Stimulated activated naive B cell treated with anti-CD40 and anti-IgM and Interleukin-4, amounts not matched to agents 10 μg/mL and 1 μg/mL and 100 μg/mL, for 72 hours (primary cell): ENCODE data around the gene NCOA6.

ENCODE experiments used
- ATAC-seq, 2 donors: fragments of 150-1000 bp; cut with Tn5 transposase; replicated peaks; 2 replicates each; pipeline ENCODE4 v1.10.0; 2021; ENCODE audit warnings: moderate library complexity in 1 of 2
- DNase-seq: peaks from one replicate; pipeline ENCODE4 v3.0.0; 2021
- H3K27ac Mint-ChIP-seq: one replicate; pipeline ENCODE4 v1.8.0; 2022; ENCODE audit warnings: mild to moderate bottlenecking, mixed read lengths
- H3K27me3 Mint-ChIP-seq, 2 donors: one replicate each; pipeline ENCODE4 v1.8.0; 2022; ENCODE audit warnings: mixed read lengths in 2 of 2
- H3K36me3 Mint-ChIP-seq, 2 donors: one replicate each; pipeline ENCODE4 v1.8.0; 2022; ENCODE audit warnings: mixed read lengths in 2 of 2, mild to moderate bottlenecking in 1 of 2
- H3K4me1 Mint-ChIP-seq, 2 donors: one replicate each; pipeline ENCODE4 v1.8.0; 2022; ENCODE audit warnings: mixed read lengths in 2 of 2, mild to moderate bottlenecking in 1 of 2
- H3K4me3 Mint-ChIP-seq, 2 donors: one replicate each; pipeline ENCODE4 v1.8.0; 2022; ENCODE audit warnings: mild to moderate bottlenecking in 2 of 2, mixed read lengths in 2 of 2, moderate library complexity in 1 of 2
- H3K9me3 Mint-ChIP-seq, 2 donors: one replicate each; pipeline ENCODE4 v1.8.0; 2022; ENCODE audit warnings: mixed read lengths in 2 of 2, mild to moderate bottlenecking in 1 of 2

Gene NCOA6

GRCh38 chr20:34852298-34852697 is 26.8 kb upstream of the NCOA6 start:
- Mint-ChIP-seq H3K27ac (no peak overlapping the region), H3K27me3 (no peaks in the 10 kb centered on the region), H3K36me3 (peaks cover 3 to 32% of the 10 kb centered on the region in 2 donors), H3K9me3 (no peaks in the 10 kb centered on the region), H3K4me1 (no peaks in the 10 kb centered on the region), H3K4me3 (no peak overlapping the region)
- ATAC-seq: no peak
- DNase-seq: no peak

- Mint-ChIP-seq H3K36me3 (peaks cover 3 to 33% of the 10 kb centered on the region in 2 donors), H3K27ac (no peak overlapping the region), H3K27me3 (no peaks in the 10 kb centered on the region), H3K4me3 (no peak overlapping the region), H3K9me3 (no peaks in the 10 kb centered on the region), H3K4me1 (no peaks in the 10 kb centered on the region)
- ATAC-seq (no peak), DNase-seq (no peak)
These were observed 25.5 kb upstream of the NCOA6 start for GRCh38 chr20:34850969-34851368.

- ATAC-seq: no peak
- Mint-ChIP-seq H3K27ac (no peak overlapping the region), H3K36me3 (peaks cover 3 to 26% of the 10 kb centered on the region in 2 donors), H3K27me3 (no peaks in the 10 kb centered on the region), H3K4me3 (no peak overlapping the region), H3K4me1 (no peaks in the 10 kb centered on the region), H3K9me3 (no peaks in the 10 kb centered on the region)
- DNase-seq: no peak
These were observed 24.3 kb upstream of the NCOA6 start for GRCh38 chr20:34849778-34850177.

- no peak for DNase-seq
These were observed 23.1 kb upstream of the NCOA6 start for GRCh38 chr20:34848597-34848996.

GRCh38 chr20:34843421-34843820 is 18.0 kb upstream of the NCOA6 start:
- H3K4me1 Mint-ChIP-seq: no peaks in the 10 kb centered on the region
- no peaks in the 10 kb centered on the region for H3K9me3 Mint-ChIP-seq
- ATAC-seq (no peak), DNase-seq (no peak)
- peaks cover 0 to 16% of the 10 kb centered on the region in 2 donors for H3K27me3 Mint-ChIP-seq
- H3K27ac Mint-ChIP-seq: no peak overlapping the region
- H3K36me3 Mint-ChIP-seq: peaks cover 0 to 8% of the 10 kb centered on the region in 2 donors
- H3K4me3 Mint-ChIP-seq: no peak overlapping the region

More at GRCh38 chr20:34848597-34848996, 23.1 kb upstream of the NCOA6 start:
- Mint-ChIP-seq H3K27me3 (no peaks in the 10 kb centered on the region), H3K4me3 (no peak overlapping the region), H3K4me1 (no peaks in the 10 kb centered on the region), H3K27ac (no peak overlapping the region), H3K9me3 (no peaks in the 10 kb centered on the region), H3K36me3 (peaks cover 3 to 23% of the 10 kb centered on the region in 2 donors)
- no peak for ATAC-seq

- H3K9me3 Mint-ChIP-seq: no peaks in the 10 kb centered on the region
- H3K36me3 Mint-ChIP-seq: peaks cover 0 to 4% of the 10 kb centered on the region in 2 donors
- H3K4me1 Mint-ChIP-seq: no peaks in the 10 kb centered on the region
- H3K27me3 Mint-ChIP-seq: peaks cover 0 to 16% of the 10 kb centered on the region in 2 donors
- no peak overlapping the region for H3K27ac Mint-ChIP-seq
- DNase-seq (no peak), ATAC-seq (no peak)
- H3K4me3 Mint-ChIP-seq: no peak overlapping the region
These were observed 16.7 kb upstream of the NCOA6 start for GRCh38 chr20:34842143-34842542.

- Mint-ChIP-seq H3K4me1 (peaks cover 2 to 5% of the 10 kb centered on the region in 2 donors), H3K27ac (peak overlapping the region; percentile 60), H3K27me3 (peaks cover 12 to 18% of the 10 kb centered on the region in 2 donors), H3K36me3 (no peaks in the 10 kb centered on the region), H3K9me3 (no peaks in the 10 kb centered on the region), H3K4me3 (no peak overlapping the region)
- peak; percentile 44 to 50 for ATAC-seq
- no peak for DNase-seq
These were observed 9.0 kb upstream of the NCOA6 start for GRCh38 chr20:34834459-34834893.

- ATAC-seq: no peak
- H3K27me3 Mint-ChIP-seq: peaks cover 12 to 18% of the 10 kb centered on the region in 2 donors
- no peak overlapping the region for H3K4me3 Mint-ChIP-seq
- H3K36me3 Mint-ChIP-seq: no peaks in the 10 kb centered on the region
- H3K9me3 Mint-ChIP-seq: no peaks in the 10 kb centered on the region
- H3K27ac Mint-ChIP-seq: no peak overlapping the region
- H3K4me1 Mint-ChIP-seq: peaks cover 2 to 5% of the 10 kb centered on the region in 2 donors
- DNase-seq: no peak
These were observed 6.5 kb upstream of the NCOA6 start for GRCh38 chr20:34831936-34832335.

- Mint-ChIP-seq H3K27me3 (peaks cover 7 to 8% of the 10 kb centered on the region in 2 donors), H3K36me3 (peaks cover 0 to 3% of the 10 kb centered on the region in 2 donors), H3K4me1 (peaks cover 9 to 12% of the 10 kb centered on the region in 2 donors), H3K4me3 (no peak overlapping the region), H3K9me3 (no peaks in the 10 kb centered on the region), H3K27ac (no peak overlapping the region)
- no peak for ATAC-seq
- DNase-seq: no peak
These were observed 3.7 kb upstream of the NCOA6 start for GRCh38 chr20:34829191-34829590.

- H3K27me3 Mint-ChIP-seq: no peaks in the 10 kb centered on the region
- DNase-seq (peak; percentile 58), ATAC-seq (peak; percentile 86 to 88)
- H3K4me3 Mint-ChIP-seq: peak overlapping the region; percentile 91 to 98
- peaks cover 8 to 17% of the 10 kb centered on the region in 2 donors for H3K36me3 Mint-ChIP-seq
- peaks cover 19 to 38% of the 10 kb centered on the region in 2 donors for H3K4me1 Mint-ChIP-seq
- no peaks in the 10 kb centered on the region for H3K9me3 Mint-ChIP-seq
- peak overlapping the region; percentile 96 for H3K27ac Mint-ChIP-seq
These were observed 483 bp downstream of the NCOA6 start for GRCh38 chr20:34824806-34825529.

GRCh38 chr20:34824452-34824805 is 1.0 kb downstream of the NCOA6 start:
- H3K36me3 Mint-ChIP-seq: peaks cover 8 to 17% of the 10 kb centered on the region in 2 donors
- peaks cover 19 to 38% of the 10 kb centered on the region in 2 donors for H3K4me1 Mint-ChIP-seq
- peak overlapping the region; percentile 96 for H3K27ac Mint-ChIP-seq
- ATAC-seq: peak; percentile 79 to 83
- peak overlapping the region; percentile 91 to 98 for H3K4me3 Mint-ChIP-seq
- no peaks in the 10 kb centered on the region for H3K27me3 Mint-ChIP-seq
- no peaks in the 10 kb centered on the region for H3K9me3 Mint-ChIP-seq
- peak; percentile 74 for DNase-seq

GRCh38 chr20:34824026-34824425 is 1.4 kb downstream of the NCOA6 start:
- Mint-ChIP-seq H3K27me3 (no peaks in the 10 kb centered on the region), H3K27ac (peak overlapping the region; percentile 96), H3K4me1 (peaks cover 19 to 39% of the 10 kb centered on the region in 2 donors), H3K4me3 (peak overlapping the region; percentile 91 to 98), H3K9me3 (no peaks in the 10 kb centered on the region), H3K36me3 (peaks cover 8 to 17% of the 10 kb centered on the region in 2 donors)
- no peak for ATAC-seq
- no peak for DNase-seq

- no peak for DNase-seq
- no peak for ATAC-seq
- peaks cover 25 to 60% of the 10 kb centered on the region in 2 donors for H3K4me1 Mint-ChIP-seq
- peaks cover 8 to 17% of the 10 kb centered on the region in 2 donors for H3K36me3 Mint-ChIP-seq
- no peak overlapping the region for H3K27ac Mint-ChIP-seq
- no peaks in the 10 kb centered on the region for H3K9me3 Mint-ChIP-seq
- H3K27me3 Mint-ChIP-seq: no peaks in the 10 kb centered on the region
- H3K4me3 Mint-ChIP-seq: no peak overlapping the region
These were observed 4.5 kb downstream of the NCOA6 start for GRCh38 chr20:34820805-34821578.

- ATAC-seq (no peak), DNase-seq (no peak)
- peaks cover 19 to 55% of the 10 kb centered on the region in 2 donors for H3K4me1 Mint-ChIP-seq
- H3K27ac Mint-ChIP-seq: no peak overlapping the region
- H3K4me3 Mint-ChIP-seq: no peak overlapping the region
- peaks cover 8 to 12% of the 10 kb centered on the region in 2 donors for H3K36me3 Mint-ChIP-seq
- no peaks in the 10 kb centered on the region for H3K9me3 Mint-ChIP-seq
- no peaks in the 10 kb centered on the region for H3K27me3 Mint-ChIP-seq
These were observed 7.7 kb downstream of the NCOA6 start for GRCh38 chr20:34817801-34818200.

GRCh38 chr20:34817072-34817471 is 8.4 kb downstream of the NCOA6 start:
- Mint-ChIP-seq H3K4me3 (no peak overlapping the region), H3K36me3 (peaks cover 7 to 8% of the 10 kb centered on the region in 2 donors), H3K27me3 (no peaks in the 10 kb centered on the region), H3K9me3 (no peaks in the 10 kb centered on the region), H3K27ac (no peak overlapping the region), H3K4me1 (peaks cover 15 to 52% of the 10 kb centered on the region in 2 donors)
- ATAC-seq: no peak
- DNase-seq: no peak
